Panc1 (cell line): ENCODE data around the gene VTI1A.

ENCODE experiments used
- CTCF ChIP-seq: fragments of 450-650 bp; IDR thresholded peaks from 2 replicates; pipeline ENCODE4 v1.5.1; 2017; ENCODE audit warnings: mild to moderate bottlenecking
- POLR2AphosphoS5 ChIP-seq: IDR thresholded peaks from 2 replicates; pipeline ENCODE4 v1.6.1; 2012; ENCODE audit warnings: mild to moderate bottlenecking, low read depth, low read length, moderate library complexity
- REST ChIP-seq, 2 experiments: IDR thresholded peaks; 2 replicates each; pipeline ENCODE4 v1.6.1; 2011 to 2012; ENCODE audit warnings: low read depth in 2 of 2, control low read depth in 1 of 2, low read length in 1 of 2, mild to moderate bottlenecking in 1 of 2, moderate library complexity in 1 of 2; ENCODE audit not compliant: insufficient read depth in 1 of 2
- TCF7L2 ChIP-seq: IDR thresholded peaks from 2 replicates; pipeline ENCODE4 v1.6.1; 2011; ENCODE audit warnings: mild to moderate bottlenecking, low read depth, low read length, inconsistent platforms

- no peak for TF ChIP-seq CTCF
- TF ChIP-seq REST (IDR thresholded peaks at IDR 0.05; ENCODE audit: insufficient read depth in 1 of 2, low read depth in 2 of 2, low read length in 1 of 2) = no peak
- no peak for TF ChIP-seq TCF7L2
- TF ChIP-seq POLR2AphosphoS5 = no peak
These were observed 99.5 kb downstream of the VTI1A start for GRCh38 chr10:112546474-112546873.
